ENCODE measurements around the gene RAB28.

Gene RAB28

DNA sequence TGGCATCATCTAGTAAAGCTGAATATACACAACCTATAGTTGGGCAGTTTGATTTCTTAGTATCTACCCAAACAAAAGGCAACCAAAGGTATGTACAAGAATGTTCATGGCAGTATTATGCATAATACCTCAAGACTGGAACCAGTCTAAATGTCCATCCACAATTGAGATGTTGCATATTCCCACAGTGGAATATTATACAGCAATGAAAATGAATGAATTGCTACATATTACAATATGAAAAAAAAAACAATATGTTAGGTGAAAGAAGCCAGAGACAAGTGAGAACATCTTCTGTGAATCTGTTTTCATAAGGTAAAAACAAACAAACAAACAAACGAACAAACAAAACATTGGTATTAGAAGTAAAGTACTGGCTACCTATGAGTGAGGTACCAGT, 11.6 kb upstream of the RAB28 start:
- Histone ChIP-seq H3K27me3 (ENCODE audit: control insufficient read depth, insufficient read depth, low read length) (no peaks in the 10 kb centered on the region), H3K4me3 (ENCODE audit: low read length) (no peak overlapping the region), H3K9ac (ENCODE audit: low read length) (no peak overlapping the region), H3K4me1 (ENCODE audit: control insufficient read depth, insufficient read depth, low read length) (no peaks in the 10 kb centered on the region), H3K27ac (ENCODE audit: low read depth, low read length) (no peak overlapping the region), H3K36me3 (ENCODE audit: control insufficient read depth, insufficient read depth, low read length) (no peaks in the 10 kb centered on the region)

DNA sequence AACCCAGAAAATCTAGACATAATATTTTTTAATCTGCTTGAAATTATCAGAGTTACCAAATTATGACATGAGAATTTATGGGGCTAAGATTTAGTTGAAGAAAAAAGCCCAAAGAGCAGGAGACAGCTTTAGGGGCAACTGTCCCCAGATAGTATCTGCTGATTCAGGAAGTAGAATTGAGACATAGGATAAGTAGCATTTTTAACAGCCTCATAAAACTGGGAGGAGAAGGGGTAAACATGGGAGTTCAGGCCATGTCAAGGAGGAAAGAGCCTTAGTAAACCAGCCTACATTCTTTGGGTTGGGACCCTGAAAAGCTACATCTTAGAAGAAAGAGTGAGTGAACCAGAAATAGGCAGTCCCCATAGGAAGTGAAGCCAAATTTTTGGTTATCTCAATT, 9.7 kb upstream of the RAB28 start:
- Histone ChIP-seq H3K27ac (ENCODE audit: low read depth, low read length) (no peak overlapping the region), H3K9ac (ENCODE audit: low read length) (no peak overlapping the region), H3K27me3 (ENCODE audit: control insufficient read depth, insufficient read depth, low read length) (no peaks in the 10 kb centered on the region), H3K4me3 (ENCODE audit: low read length) (no peak overlapping the region), H3K36me3 (ENCODE audit: control insufficient read depth, insufficient read depth, low read length) (no peaks in the 10 kb centered on the region), H3K4me1 (ENCODE audit: control insufficient read depth, insufficient read depth, low read length) (no peaks in the 10 kb centered on the region)

DNA sequence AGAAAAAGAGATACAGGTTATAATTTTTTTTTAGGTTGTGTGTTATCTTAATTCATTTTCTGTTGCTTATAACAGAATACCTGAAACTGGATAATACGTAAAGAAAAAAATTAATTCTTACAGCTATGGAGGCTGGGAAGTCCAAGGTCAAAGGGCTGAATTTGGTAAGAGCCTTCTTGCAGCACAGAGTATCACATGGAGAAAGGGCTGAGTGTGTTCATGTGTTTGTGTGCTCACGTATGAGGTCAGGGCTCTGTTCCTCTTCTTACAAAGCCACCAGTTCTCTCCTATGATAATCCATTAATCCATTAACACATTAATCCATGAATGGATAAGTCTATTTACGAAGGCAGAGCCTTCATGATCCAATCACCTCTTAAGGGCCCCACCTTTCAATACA, 8.6 kb upstream of the RAB28 start:
- no peaks in the 10 kb centered on the region for H3K27me3 ChIP-seq (ENCODE audit: control insufficient read depth, insufficient read depth, low read length)
- no peak overlapping the region for H3K27ac ChIP-seq (ENCODE audit: low read depth, low read length)
- H3K36me3 ChIP-seq (ENCODE audit: control insufficient read depth, insufficient read depth, low read length), result no peaks in the 10 kb centered on the region
- no peaks in the 10 kb centered on the region for H3K4me1 ChIP-seq (ENCODE audit: control insufficient read depth, insufficient read depth, low read length)
- no peak overlapping the region for H3K4me3 ChIP-seq (ENCODE audit: low read length)
- no peak overlapping the region for H3K9ac ChIP-seq (ENCODE audit: low read length)

DNA sequence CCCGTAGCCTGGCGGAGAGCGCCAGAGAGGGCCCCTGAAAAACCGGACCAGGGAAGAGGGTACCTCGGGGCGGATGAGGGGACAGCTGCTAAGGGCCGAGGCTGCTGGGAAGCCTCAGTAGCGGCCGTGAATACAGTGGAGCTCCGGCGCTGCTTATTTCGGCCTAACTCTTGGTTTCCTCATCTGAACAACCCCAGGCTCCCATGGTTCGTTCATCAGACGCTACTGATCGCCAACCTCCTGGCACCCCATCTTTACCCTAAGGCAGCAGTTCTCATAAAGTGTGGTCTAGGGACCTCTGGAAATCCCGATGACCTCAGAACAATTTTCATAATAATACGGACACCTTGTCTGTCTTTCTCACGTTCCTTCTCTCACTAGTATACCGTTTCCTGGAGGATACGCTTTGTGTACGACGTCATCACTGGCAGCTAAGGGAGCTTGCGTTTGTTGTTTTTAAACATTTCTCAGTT, 645 bp upstream of the RAB28 start:
- H3K4me3 ChIP-seq (ENCODE audit: low read length), result peak overlapping the region; percentile 75
- H3K9ac ChIP-seq (ENCODE audit: low read length), result no peak overlapping the region
- H3K4me1 ChIP-seq (ENCODE audit: control insufficient read depth, insufficient read depth, low read length), result peaks cover 14% of the 10 kb centered on the region
- peak overlapping the region; percentile 96 for H3K27ac ChIP-seq (ENCODE audit: low read depth, low read length)
- H3K27me3 ChIP-seq (ENCODE audit: control insufficient read depth, insufficient read depth, low read length), result no peaks in the 10 kb centered on the region
- no peaks in the 10 kb centered on the region for H3K36me3 ChIP-seq (ENCODE audit: control insufficient read depth, insufficient read depth, low read length)

DNA sequence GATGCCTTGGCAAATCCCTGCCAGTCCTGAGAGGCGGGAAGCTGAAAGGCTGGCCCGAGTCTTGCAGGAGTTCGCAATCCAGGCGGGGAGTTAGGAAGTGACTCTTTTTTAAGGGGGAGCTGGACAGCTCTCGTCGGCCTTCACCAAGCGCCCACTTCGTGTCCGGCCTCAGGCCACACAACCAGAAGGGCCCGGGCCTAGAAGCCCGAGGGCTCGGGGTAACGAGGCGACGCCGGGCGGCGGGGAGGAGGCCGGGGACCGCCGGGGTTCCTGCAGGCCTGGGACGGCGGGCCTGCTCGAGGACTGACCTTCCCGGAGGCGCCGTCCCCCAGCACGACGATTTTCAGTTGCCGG, 395 bp downstream of the RAB28 start:
- Histone ChIP-seq H3K36me3 (ENCODE audit: control insufficient read depth, insufficient read depth, low read length) (no peaks in the 10 kb centered on the region), H3K4me1 (ENCODE audit: control insufficient read depth, insufficient read depth, low read length) (peaks cover 14% of the 10 kb centered on the region), H3K4me3 (ENCODE audit: low read length) (peak overlapping the region; percentile 75), H3K27me3 (ENCODE audit: control insufficient read depth, insufficient read depth, low read length) (no peaks in the 10 kb centered on the region), H3K9ac (ENCODE audit: low read length) (peak overlapping the region; percentile 66), H3K27ac (ENCODE audit: low read depth, low read length) (peak overlapping the region; percentile 96)

DNA sequence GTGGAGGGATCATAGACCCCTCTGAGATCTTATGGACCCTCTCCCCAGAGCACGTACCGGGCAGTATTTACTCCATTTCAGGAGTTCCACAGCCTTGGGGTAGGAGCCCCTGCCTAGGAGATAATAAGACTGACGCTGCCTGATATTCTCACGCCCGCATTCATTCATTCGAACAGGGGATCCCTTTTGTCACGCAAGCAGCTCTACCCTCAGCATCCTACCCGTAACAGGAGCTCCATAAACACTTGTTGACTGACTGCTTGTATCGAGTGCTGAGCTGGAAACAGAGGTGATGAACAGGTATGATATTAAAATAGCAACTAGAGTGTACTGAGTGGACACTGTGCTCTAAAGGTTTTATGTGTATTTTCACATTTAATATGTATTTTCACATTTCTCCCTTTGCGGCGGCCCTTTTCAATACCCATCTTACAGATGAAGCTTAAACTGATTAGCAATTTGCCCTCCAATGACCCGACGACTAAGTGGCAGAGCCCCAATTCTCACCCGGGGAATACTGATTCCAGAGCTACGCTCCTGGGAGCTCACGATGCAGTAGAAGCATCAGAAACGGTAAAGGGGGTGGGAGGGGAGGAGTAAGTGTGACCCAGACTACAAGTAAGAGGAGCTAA, 888 bp downstream of the RAB28 start:
- Histone ChIP-seq H3K36me3 (ENCODE audit: control insufficient read depth, insufficient read depth, low read length) (no peaks in the 10 kb centered on the region), H3K4me3 (ENCODE audit: low read length) (peak overlapping the region; percentile 75), H3K9ac (ENCODE audit: low read length) (peak overlapping the region; percentile 66), H3K27me3 (ENCODE audit: control insufficient read depth, insufficient read depth, low read length) (no peaks in the 10 kb centered on the region), H3K4me1 (ENCODE audit: control insufficient read depth, insufficient read depth, low read length) (peaks cover 14% of the 10 kb centered on the region), H3K27ac (ENCODE audit: low read depth, low read length) (peak overlapping the region; percentile 96)

DNA sequence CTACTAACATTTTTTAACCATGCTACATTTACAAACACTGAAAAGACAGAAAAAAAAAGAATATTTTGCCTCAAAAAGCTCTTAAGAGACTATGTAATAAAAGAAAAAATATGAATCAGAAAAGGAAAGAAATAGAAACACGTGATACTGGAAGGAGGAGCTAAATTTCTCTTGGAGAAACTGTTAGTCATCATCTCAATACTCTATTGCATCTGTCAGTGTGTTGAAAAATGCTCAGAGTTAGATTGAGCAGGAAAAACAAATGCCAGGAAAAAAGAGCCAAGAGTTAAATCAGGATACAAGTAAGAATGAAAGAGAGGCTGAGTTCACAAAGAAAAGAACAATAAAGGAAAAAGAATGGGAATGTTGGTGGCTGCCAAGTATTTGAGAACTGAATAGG, 2.6 kb downstream of the RAB28 start:
- Histone ChIP-seq H3K4me3 (ENCODE audit: low read length) (no peak overlapping the region), H3K36me3 (ENCODE audit: control insufficient read depth, insufficient read depth, low read length) (no peaks in the 10 kb centered on the region), H3K9ac (ENCODE audit: low read length) (no peak overlapping the region), H3K27me3 (ENCODE audit: control insufficient read depth, insufficient read depth, low read length) (no peaks in the 10 kb centered on the region), H3K27ac (ENCODE audit: low read depth, low read length) (peak overlapping the region; percentile 18), H3K4me1 (ENCODE audit: control insufficient read depth, insufficient read depth, low read length) (peaks cover 15% of the 10 kb centered on the region)

DNA sequence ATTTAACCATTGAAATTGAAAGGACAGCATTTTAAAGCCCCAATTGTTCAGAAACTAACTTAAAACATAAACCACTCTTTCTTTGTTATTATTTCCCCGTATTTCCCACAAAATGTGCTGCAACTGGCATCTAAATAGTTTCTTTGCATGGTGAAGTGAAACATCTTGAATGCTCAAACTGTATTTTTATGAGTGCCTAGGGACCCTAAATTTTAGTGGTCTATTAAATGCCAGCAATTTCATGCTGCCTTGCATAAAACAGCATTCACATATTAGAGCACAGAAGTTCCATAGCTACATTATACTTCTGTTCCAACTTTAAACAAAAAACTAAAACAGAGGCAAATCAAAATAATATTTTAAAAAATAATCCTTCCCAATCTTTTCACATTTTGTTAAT, 5.4 kb downstream of the RAB28 start:
- peaks cover 16% of the 10 kb centered on the region for H3K4me1 ChIP-seq (ENCODE audit: control insufficient read depth, insufficient read depth, low read length)
- no peaks in the 10 kb centered on the region for H3K27me3 ChIP-seq (ENCODE audit: control insufficient read depth, insufficient read depth, low read length)
- no peak overlapping the region for H3K27ac ChIP-seq (ENCODE audit: low read depth, low read length)
- H3K36me3 ChIP-seq (ENCODE audit: control insufficient read depth, insufficient read depth, low read length), result no peaks in the 10 kb centered on the region
- no peak overlapping the region for H3K4me3 ChIP-seq (ENCODE audit: low read length)
- H3K9ac ChIP-seq (ENCODE audit: low read length), result no peak overlapping the region

DNA sequence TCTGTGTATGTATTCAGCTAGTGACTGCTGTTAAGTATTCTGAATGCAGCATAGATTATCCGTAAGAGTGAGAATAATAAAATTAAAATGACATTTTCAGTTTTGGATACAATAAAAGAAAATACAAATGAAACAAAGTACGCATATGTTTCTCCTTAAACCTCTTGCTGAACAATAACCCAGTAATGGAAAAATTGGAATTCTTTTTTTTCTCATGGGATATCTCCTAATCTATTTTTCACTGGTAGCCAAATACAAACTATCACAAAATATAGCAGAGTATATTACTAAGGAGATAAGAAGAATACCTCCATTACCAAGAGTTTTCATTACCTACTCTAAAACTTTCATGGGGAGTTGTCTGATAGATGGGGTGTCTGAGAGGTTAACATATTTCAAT, 6.0 kb downstream of the RAB28 start:
- Histone ChIP-seq H3K36me3 (ENCODE audit: control insufficient read depth, insufficient read depth, low read length) (no peaks in the 10 kb centered on the region), H3K9ac (ENCODE audit: low read length) (no peak overlapping the region), H3K4me3 (ENCODE audit: low read length) (no peak overlapping the region), H3K27me3 (ENCODE audit: control insufficient read depth, insufficient read depth, low read length) (no peaks in the 10 kb centered on the region), H3K4me1 (ENCODE audit: control insufficient read depth, insufficient read depth, low read length) (peaks cover 14% of the 10 kb centered on the region), H3K27ac (ENCODE audit: low read depth, low read length) (no peak overlapping the region)

DNA sequence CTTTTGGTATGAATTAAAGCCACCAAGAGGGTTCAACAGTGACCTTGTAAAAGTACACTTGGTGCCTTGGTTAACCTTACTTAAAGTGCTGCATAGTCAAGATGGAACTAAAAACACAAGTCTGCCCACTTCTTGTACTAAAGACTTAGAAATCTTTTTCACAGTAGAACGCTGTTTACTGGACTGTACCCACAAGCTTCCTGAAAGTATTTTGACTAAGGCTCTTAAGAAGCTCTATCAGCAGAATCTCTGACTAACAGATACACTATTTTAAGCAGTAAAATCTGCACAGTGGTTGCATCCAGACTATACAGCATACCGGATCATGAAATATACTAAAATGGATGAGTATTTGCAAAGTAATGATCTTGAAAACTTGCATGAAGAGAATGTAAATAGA, 7.2 kb downstream of the RAB28 start:
- peak overlapping the region; percentile 14 for H3K4me3 ChIP-seq (ENCODE audit: low read length)
- H3K27ac ChIP-seq (ENCODE audit: low read depth, low read length), result no peak overlapping the region

DNA sequence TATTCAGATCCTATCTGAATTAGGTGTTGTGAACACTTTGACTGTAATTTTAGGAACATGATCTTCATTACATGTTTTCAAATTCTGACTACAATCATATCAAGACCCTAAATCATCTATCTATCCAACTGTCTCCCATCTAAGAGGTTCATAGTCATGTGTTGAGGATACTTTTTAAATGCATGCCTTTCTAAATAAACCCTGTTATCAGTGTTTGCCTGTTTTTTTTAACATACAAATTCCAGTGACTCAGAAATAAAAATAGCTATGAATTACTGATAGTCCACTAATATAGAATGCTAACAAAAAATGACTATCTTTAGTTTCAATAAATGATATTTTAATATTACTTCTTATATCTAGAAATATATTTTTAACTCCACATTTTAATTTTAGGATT, 8.0 kb downstream of the RAB28 start:
- no peak overlapping the region for H3K27ac ChIP-seq (ENCODE audit: low read depth, low read length)
- peaks cover 6% of the 10 kb centered on the region for H3K4me1 ChIP-seq (ENCODE audit: control insufficient read depth, insufficient read depth, low read length)

More for the DNA sequence above, 7.2 kb downstream of the RAB28 start:
- H3K4me1 ChIP-seq (ENCODE audit: control insufficient read depth, insufficient read depth, low read length), result peaks cover 9% of the 10 kb centered on the region
- H3K27me3 ChIP-seq (ENCODE audit: control insufficient read depth, insufficient read depth, low read length), result no peaks in the 10 kb centered on the region
- no peak overlapping the region for H3K9ac ChIP-seq (ENCODE audit: low read length)
- H3K36me3 ChIP-seq (ENCODE audit: control insufficient read depth, insufficient read depth, low read length), result no peaks in the 10 kb centered on the region

DNA sequence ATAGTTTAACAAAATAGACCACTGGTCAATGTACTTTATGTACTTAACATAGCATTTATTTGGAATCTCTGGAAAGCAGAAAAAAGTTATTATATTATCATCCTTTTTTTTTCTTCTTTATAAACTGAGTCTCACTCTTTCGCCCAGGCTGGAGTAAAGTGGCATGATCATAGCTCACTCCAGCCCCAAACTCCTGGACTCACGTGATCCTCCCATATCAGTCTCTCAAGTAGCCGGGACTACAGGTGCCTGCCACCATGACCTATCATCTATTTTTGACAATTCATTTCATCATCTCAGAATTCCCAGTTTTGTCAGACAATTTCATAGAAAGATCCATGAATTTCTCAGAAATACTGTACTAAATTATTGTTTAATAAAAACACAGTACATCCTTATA, 12.7 kb downstream of the RAB28 start:
- no peak overlapping the region for H3K9ac ChIP-seq (ENCODE audit: low read length)
- no peaks in the 10 kb centered on the region for H3K4me1 ChIP-seq (ENCODE audit: control insufficient read depth, insufficient read depth, low read length)
- H3K27me3 ChIP-seq (ENCODE audit: control insufficient read depth, insufficient read depth, low read length), result no peaks in the 10 kb centered on the region
- H3K27ac ChIP-seq (ENCODE audit: low read depth, low read length), result no peak overlapping the region
- H3K4me3 ChIP-seq (ENCODE audit: low read length), result no peak overlapping the region
- no peaks in the 10 kb centered on the region for H3K36me3 ChIP-seq (ENCODE audit: control insufficient read depth, insufficient read depth, low read length)

More for the DNA sequence above, 8.0 kb downstream of the RAB28 start:
- H3K27me3 ChIP-seq (ENCODE audit: control insufficient read depth, insufficient read depth, low read length), result no peaks in the 10 kb centered on the region
- H3K4me3 ChIP-seq (ENCODE audit: low read length), result no peak overlapping the region
- no peak overlapping the region for H3K9ac ChIP-seq (ENCODE audit: low read length)
- no peaks in the 10 kb centered on the region for H3K36me3 ChIP-seq (ENCODE audit: control insufficient read depth, insufficient read depth, low read length)

DNA sequence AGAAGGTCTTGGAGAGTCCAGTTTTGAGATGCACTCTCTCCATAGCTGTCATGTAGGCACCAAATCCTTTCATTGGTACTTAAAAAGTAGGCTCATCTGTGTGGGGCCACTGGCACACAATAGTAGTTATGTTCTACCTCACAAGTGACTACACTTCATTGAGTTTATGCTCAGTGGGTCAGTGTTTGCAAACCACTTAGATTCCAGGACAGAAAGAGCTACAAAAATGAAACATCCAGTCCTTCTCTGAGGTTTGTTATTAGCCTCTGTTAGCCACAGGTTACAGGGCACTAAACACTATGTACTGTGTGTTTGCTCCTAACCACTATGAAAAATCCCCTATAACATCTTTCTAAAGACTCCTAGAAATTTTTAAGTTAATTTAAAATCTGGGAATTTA, 13.8 kb downstream of the RAB28 start:
- no peaks in the 10 kb centered on the region for H3K36me3 ChIP-seq (ENCODE audit: control insufficient read depth, insufficient read depth, low read length)
- no peaks in the 10 kb centered on the region for H3K27me3 ChIP-seq (ENCODE audit: control insufficient read depth, insufficient read depth, low read length)
- H3K4me1 ChIP-seq (ENCODE audit: control insufficient read depth, insufficient read depth, low read length), result peaks cover 3% of the 10 kb centered on the region
- H3K27ac ChIP-seq (ENCODE audit: low read depth, low read length), result no peak overlapping the region
- H3K9ac ChIP-seq (ENCODE audit: low read length), result no peak overlapping the region
- no peak overlapping the region for H3K4me3 ChIP-seq (ENCODE audit: low read length)

Data from rectal smooth muscle tissue (tissue), 1 donor.